OCI-M2 (cell line): ENCODE measurements around the gene MVB12B.

Source experiments
- DNase-seq: peaks from one replicate; lab custom pipeline; 2025; ENCODE audit not compliant: unreplicated experiment; lab: John Stamatoyannopoulos, UW

The MVB12B gene

DNA sequence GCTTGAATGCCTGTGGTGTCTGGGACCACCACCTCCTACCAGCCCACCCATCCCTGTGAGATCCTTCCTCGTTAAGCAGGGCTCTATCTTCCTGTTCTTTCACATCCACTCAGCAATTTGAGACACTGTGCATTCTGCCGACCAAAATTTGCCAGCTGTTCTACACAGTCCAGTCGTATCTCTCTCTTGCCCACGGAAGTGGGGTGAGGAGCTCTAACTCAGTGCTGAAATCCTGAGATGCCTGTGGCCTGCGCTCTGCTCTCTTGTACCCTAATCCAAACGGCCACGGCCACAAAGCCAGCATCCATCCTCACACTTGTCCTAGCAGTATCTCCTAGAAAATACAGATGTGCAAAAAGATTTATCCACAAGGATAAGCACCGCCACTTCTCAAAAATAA, 97.9 kb downstream of the MVB12B start:
- DNase-seq: no peak

GRCh38 chr9:126428534-126429175, 102.0 kb downstream of the MVB12B start:
- DNase-seq: no peak

GRCh38 chr9:126429190-126429589, 102.6 kb downstream of the MVB12B start:
- no peak for DNase-seq

DNA sequence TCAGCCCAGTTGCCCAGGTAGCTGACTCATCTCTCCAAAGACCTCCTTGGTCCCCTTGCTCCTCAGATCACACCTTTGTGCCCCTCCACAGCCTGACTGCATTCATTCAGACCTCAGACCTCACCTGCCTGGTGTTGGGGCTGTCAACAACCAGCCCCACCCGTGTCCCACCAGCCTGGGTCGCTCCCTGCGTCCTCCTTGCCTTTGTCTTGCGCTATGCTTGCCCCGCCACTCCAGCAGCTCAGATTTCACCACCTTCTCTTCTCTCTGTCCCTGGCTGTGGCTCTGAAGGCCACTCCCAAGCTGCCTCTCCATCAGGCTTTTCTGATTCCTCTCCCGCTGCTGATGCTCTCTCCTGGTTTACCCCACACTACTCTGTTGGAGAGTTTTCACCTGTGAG, 103.5 kb downstream of the MVB12B start:
- DNase-seq: no peak

GRCh38 chr9:126431077-126431742, 104.6 kb downstream of the MVB12B start:
- DNase-seq: no peak

DNA sequence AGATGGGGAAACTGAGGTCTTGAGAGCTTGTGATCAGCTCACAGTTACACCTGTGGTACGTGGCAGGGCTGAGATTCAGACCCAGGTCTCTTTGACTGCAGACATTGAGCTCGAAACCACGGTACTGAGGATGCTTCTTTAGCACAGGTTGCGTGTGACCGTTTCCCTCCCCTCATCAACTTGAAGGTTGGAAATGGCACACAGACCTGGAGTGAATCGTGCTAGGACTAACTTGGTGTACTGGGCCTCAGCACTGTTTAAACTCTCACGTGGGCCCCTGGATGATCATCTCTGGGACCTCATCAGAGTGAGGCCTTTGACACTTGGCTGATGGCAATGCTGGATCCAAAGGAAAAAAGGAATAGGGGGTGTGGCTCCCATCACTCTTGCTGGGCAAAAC, 106.0 kb downstream of the MVB12B start:
- no peak for DNase-seq

GRCh38 chr9:126435105-126435504, 108.5 kb downstream of the MVB12B start:
- DNase-seq: no peak

GRCh38 chr9:126435626-126436025, 109.0 kb downstream of the MVB12B start:
- DNase-seq: no peak

DNA sequence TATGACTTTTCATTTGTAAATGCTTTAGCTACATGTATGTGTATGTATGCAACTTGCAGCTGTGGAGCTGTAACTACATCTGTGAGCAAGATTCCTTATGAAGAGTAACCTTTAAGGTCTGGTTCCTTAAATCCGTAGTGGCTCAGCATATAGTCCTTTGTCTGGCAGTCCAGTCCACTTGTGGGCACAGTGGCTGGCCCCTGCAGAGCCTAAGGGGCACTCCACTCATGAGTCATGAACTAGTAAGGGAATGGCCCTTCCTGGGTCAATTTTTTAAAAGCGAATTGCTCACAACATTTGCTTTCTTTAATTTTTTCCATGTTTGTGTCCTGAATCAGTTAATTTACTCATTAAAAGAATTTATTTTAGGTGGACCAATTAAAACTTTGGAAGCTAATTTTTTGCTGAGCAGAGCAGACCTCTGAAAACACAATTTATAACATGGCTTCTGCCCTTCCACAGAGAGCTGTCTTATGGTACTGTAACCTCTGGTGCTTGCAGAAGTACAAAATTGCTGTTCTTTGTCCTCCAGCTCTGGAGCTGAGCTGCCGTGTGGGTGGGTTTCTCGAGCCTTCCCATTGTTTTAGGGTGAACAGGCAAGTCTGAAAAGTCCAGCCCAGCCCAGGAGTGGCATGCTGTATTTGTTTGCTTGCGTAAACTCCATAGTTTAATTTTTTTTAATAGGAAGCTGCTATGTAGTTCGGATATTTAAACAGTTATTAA, 110.1 kb downstream of the MVB12B start:
- DNase-seq: no peak

DNA sequence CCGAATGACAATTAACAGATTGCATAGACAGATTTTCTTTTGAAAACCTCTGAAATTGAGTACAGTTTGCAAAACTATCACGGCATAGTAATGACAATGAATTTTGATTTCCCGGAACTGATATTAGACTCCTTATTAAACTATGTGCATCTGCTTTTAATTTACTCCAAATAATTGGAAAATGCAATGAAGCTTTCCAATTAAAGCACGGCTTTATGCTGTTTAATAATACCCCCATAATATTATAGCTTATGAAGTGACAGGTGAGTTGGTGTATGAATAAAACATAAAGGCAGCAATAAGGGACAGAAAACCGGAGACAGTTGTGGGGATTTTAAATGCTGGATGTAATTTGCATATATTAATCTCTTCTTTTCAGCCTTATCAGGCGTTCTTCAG, 110.6 kb downstream of the MVB12B start:
- DNase-seq: no peak

- DNase-seq: no peak
Observed at GRCh38 chr9:126437701-126438100, 111.1 kb downstream of the MVB12B start.

DNA sequence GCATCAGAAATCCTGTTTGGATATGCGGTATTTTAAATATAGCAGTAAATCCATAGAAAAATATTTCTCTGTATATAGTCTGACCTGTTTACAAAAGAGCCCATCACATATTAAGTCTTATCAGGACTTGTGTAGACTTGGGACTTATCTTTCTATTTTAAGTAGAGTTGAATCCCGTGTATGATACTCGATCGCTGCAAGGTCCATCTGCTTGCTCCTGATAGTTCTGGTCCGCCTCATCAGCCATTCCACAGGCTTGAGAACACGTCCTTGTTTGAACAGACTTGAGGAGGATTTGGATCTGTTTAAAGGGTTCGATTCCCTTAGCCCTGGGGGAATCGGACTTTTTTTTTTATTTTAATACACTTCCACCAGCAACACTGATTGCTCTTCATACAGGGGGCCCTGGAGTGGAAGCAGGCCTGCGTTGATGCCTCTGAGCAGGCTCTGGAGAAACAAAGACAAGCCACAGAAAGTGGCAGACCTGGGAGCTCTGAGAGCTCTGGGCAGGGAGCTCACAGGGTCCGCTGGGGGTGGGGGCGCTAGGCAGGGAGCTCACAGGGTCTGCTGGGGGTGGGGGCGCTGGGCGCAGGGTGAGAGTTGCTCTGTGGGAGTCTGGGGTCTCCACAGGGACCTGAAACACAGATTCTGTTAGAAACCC, 112.2 kb downstream of the MVB12B start:
- no peak for DNase-seq

- DNase-seq: no peak
Observed at GRCh38 chr9:126439402-126439765, 112.8 kb downstream of the MVB12B start.

- DNase-seq: no peak
Observed at GRCh38 chr9:126439883-126440653, 113.4 kb downstream of the MVB12B start.

GRCh38 chr9:126440940-126441339, 114.3 kb downstream of the MVB12B start:
- no peak for DNase-seq

DNA sequence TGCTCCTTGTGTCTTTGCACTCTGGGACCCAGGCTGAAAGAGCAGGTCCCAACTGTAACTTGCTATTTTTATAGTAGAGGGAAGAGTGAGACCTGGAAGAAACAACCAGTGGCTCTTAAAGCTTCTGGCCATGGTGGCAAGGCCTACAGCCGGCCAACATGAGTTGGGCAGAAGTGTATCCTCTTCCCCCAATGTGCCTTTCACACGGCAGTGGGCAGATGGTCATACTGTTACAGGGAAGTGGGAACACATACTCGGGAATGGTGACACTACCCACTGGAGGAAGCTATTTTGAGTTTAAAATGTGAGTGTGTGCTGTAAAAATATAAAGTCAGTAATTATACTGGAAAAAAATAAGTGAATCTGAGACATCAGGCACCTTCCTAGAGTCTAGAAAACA, 116.0 kb downstream of the MVB12B start:
- DNase-seq: no peak

- DNase-seq: no peak
Observed at GRCh38 chr9:126443144-126443543, 116.5 kb downstream of the MVB12B start.

GRCh38 chr9:126448136-126448535, 121.5 kb downstream of the MVB12B start:
- DNase-seq: no peak

DNA sequence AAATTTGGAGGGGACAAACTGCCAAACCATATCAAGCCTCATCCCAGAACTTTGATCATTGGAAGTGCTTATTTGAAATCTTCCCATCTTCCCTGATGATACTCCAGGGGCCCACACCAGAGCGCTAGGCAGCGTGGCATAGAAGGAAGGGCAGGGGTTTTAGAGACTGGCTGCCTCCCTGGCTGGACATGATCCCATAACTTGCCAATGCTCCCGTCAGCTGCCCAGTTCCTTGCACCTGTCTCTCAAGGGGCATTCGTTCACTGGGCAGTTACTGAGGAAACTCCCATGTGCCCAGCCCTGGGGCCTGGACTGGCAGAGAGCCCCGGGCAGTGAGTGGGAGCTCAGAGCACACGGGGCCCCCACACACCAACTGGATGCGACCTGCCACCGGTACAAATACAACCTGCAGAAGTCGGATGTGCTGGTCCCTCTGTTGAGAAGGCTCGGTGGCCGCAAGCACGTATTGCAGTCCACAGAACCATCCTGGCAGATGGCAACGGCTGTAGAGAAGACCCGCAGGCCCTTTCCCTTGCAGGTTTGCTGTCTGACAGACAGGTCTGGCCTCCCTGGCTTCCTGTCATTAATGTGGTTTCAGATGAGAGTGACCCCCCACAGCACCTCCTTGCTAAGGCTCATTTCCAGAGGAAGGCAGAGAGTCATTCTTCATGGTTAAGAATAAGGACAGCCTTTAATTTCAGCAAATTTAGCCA, 122.4 kb downstream of the MVB12B start:
- DNase-seq: no peak
